Fibroblast of skin of right quadriceps (primary cell): ENCODE measurements around the gene ENDOV.
A peak's percentile ranks its signal among the peaks of the same experiment; 100 is the strongest.
"Not testable (repeated sequence)": the region's sequence is repeated elsewhere in the genome, so short reads cannot be mapped to it uniquely, and the experiment has no call there.

ENCODE experiments used
- DNase-seq: peaks from one replicate; pipeline ENCODE4 v3.0.0-alpha.2; 2013

Gene ENDOV

DNA sequence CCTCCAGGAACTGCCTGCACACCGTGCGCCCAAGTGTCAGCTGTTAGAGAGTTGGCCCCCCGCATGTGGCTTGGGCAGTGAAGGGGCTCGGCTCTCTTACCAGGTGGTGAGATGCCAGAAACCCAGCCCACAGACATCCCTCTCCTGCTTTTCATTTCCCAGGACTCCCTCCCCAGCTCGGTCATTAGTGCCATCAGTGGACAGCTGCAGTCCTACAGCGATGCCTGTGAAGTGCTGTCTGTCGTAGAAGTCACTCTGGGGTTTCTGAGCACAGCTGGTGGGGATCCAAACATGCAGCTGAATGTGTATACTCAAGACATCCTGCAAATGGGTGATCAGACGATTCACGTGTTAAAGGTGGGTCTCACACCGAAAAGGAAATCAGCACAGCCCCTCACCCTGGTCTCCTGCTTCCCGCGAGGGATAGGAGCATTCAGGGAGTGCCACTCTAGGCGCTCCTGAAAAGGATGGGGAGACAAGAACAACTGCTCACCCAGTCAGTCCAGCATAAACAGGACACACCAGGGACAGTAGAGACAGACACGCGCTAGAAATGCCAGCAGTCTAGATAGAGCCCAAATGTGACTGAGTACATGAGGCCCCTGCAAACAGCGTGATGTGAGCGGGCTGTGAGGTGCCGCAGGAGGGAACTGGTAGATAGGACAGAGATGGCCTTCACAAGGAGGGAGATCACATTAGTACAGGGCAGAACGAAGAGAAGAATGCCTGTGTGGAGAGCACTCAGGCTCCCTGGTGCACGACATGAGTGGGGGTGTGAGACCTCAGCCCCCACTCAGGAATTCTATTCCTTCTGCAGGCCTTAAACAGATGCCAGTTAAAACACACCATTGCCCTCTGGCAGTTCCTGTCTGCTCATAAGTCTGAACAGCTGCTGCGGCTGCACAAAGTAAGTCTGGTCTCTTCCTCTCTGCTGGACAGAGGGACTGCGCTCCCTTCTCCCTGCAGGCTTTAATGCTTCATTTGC, 25.7 kb upstream of the ENDOV start:
- DNase-seq, result no peak

- DNase-seq, result peak; percentile 8
Observed at GRCh38 chr17:80393241-80393890, 21.6 kb upstream of the ENDOV start.

- DNase-seq, result no peak
Observed at GRCh38 chr17:80393961-80394360, 21.0 kb upstream of the ENDOV start.

DNA sequence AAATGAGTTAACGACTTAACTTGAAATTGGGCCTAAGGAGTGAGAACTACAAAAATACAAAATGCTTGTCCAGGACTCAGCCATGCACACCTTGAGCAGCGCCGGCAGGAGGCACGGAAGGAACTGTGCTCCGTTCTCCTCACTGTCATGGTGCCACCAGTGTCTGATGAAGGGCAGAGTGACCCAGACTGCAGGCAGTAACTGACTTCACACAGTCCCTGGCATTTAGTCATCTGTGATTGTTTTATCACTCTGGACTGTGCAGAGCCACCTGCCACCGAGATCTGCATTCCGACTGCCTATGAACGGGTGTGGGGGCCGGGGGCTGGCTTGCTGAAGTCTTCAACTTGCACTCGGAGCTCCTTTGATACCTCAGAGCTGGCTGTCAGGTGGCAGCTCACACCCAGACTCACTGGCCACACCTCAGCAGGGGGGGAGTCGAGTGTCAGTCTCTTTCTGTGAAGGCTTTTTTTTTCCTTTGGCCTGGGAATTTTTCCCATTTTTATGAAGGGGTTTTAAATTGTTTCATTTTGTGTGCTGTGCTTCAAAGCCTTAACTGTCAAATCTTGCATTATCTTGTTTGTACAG, 20.2 kb upstream of the ENDOV start:
- no peak for DNase-seq

DNA sequence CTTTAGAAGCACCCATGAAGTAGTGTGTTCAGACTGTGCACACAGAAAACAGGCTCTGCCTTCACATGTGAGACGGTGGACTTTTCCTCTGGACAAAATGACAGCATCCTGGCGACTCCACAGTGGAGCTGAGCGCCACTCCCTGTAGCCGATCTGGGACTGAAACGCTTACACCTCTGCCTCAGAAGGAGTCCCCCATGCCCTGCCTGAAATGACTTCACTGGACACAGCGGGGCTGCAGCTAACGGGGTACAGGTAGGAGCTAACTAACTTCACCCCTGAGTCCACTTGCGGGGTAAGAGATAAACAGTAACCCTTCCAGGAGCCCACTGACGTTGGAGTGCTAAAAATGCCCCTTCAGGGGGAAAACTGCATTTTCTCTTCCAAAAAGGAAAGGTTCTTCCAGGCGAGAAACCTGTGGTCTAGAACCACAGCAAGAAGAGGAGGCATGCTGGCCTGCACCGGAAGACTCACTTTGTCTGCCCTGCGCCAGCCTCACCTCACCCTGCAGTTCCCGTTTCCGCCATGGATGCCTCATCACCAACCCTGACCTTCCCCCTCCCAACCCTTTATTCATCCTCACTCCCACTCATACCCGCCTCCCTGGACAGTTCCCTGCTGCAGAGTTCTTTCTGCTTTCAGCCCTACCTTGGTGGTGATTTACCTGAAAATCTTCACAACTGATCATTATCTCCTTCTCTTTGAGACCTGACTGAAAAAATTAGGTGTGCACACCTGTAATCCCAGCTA, 19.4 kb upstream of the ENDOV start:
- DNase-seq, result no peak

- no peak for DNase-seq
Observed at GRCh38 chr17:80396157-80397033, 18.6 kb upstream of the ENDOV start.

DNA sequence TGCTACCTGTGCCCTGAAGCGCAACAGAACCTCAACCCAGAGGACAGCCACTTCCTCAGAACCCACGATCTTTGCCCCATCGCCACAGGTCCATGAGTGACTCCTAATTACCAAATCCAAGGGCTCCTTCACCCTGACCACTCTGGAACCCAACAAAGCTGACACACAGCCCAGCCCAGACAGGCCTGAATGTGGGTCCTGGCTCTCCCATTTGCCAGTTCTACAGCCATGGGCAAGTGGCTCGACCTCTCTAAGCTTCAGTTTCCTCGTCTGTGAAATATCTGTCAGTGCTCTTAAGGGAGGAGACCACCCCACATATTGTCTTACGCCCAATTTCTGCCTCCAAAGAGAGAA, 18.0 kb upstream of the ENDOV start:
- no peak for DNase-seq

DNA sequence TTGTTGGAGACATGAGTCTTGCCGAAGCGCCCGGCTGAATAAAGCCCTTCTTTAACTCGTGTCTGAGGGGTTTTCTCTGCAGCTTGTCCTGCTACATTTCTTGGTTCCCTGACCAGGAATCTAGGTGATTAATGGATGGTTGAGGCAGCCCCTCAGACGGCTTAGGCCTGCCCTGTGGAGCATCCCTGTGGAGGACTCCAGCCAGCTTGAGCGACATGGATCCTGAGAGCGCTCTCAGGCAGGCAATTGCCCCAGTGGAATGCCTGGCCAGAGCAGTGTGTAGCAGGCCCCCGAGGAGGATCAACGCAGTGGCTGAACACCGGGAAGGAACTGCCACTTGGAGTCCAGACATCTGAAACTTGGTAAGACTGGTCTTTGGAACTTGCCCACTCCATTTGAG, 17.3 kb upstream of the ENDOV start:
- DNase-seq, result no peak

GRCh38 chr17:80401086-80401485, 13.9 kb upstream of the ENDOV start:
- DNase-seq, result not testable (repeated sequence)

- not testable (repeated sequence) for DNase-seq
Observed at GRCh38 chr17:80402102-80402501, 12.9 kb upstream of the ENDOV start.

GRCh38 chr17:80402959-80403358, 12.0 kb upstream of the ENDOV start:
- no peak for DNase-seq

GRCh38 chr17:80406146-80406545, 8.8 kb upstream of the ENDOV start:
- DNase-seq, result no peak

DNA sequence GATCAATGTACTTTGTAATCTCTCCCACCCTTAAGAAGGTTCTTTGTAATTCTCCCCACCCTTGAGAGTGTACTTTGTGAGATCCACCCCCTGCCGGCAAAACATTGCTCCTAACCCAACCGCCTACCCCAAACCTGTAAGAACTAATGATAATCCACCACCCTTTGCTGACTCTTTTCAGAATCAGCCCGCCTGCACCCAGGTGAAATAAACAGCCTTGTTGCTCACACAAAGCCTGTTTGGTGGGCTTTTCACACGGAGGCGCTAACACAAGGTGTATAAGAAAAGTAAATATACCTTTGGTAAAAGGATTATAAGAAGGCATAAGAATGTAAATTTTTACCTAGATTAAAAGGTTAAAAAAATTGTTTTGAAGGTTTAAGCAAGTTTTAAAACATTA, 7.0 kb upstream of the ENDOV start:
- not testable (repeated sequence) for DNase-seq

DNA sequence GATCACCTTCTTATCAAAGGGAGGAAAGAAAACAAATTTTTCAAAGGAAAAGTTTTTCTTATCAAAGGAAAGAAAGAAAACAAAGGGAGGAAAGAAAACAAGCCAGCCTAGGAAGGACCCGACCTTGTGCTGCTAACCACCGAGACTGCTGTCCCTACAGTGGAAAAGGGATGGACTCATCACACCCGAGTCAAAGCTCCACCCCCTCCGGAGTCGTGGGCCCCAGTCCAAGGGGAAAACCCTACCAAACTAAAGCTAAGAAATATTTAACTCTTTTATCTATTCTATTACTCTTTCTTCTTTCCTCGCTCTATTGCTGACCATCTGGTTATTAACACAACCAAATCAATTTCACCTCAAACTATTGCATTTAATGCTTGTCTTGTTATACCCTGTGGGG, 6.1 kb upstream of the ENDOV start:
- DNase-seq, result no peak

DNA sequence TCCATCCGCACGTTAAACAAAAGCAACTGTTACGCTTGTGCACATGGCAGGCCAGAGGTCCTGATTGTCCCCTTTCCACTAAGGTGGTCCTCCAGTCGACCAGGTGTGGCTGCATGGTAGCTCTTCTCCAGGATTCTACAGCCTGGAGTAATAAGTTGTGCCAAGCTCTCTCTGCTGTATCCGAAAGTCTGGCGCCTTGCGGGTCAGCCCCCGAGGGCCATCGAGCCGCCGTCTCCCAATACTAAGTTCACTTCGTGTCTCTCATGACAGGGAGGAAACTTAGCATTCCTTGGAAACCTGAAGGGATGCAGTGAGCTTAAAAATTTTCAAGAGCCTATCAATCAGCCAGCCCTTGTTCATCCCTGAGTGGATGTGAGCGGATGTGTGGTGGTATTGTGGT, 5.3 kb upstream of the ENDOV start:
- no peak for DNase-seq

DNA sequence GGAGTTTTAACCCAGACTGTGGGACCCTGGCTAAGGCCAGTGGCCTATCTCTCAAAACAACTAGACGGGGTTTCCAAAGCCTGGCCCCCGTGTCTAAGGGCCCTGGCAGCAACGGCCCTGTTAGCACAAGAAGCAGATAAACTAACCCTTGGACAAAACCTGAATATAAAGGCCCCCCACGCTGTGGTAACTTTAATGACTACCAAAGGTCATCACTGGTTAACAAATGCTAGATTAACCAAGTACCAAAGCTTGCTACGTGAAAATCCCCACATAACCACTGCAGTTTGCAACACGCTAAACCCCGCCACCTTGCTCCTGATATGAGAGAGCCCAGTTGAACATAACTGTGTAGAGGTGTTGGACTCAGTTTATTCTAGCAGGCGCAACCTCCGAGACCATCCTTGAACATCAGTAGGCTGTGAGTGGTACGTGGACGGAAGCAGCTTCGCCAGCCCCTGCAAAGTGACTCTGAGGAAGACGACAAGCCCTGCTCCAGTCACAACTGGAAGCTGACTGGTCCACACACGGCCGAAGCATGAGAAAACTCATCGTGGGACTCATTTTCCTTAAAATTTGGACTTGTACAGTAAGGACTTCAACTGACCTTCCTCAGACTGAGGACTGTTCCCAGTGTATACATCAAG, 4.4 kb upstream of the ENDOV start:
- DNase-seq, result not testable (repeated sequence)

DNA sequence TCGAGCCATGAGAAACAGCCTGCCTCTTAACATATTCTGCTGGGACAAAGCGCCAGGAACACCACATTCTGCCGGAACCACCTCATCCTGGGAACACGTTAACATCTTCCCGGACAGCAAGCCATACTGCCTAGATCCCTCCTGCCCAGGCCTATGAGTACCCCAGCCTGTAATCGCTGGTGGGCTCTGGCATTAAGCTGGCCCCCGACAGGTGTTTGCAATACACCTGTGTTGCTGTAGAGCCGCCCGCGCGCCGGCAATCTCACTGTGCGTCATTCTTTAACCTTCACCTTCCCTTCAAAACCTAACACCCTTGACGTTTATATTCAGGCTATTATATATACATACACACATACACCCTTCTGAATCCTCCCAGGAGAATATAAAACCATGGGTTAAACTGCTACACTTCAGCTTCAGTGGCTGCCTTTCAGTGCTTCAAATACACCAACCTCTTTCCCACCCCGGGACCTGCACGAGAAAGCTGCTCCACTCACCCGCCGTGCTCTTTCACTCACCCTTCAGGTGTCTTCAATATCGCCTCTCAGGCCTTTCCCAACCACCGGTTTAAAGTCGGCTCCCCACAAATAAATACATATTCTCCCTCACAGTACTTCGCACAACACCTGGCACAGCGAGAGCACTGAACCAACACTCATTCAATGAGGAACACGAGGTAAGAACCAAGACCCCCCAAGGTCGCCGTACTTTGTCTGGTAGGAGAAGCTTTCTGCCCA, 1.0 kb upstream of the ENDOV start:
- DNase-seq, result no peak

GRCh38 chr17:80414508-80414802, 512 bp upstream of the ENDOV start:
- no peak for DNase-seq

- DNase-seq, result no peak
Observed at GRCh38 chr17:80415626-80416137, 715 bp downstream of the ENDOV start.

GRCh38 chr17:80416260-80416939, 1.4 kb downstream of the ENDOV start:
- DNase-seq, result no peak
